Fibroblast of pulmonary artery (primary cell): ENCODE results near the gene NKAIN4.

ENCODE experiments used
- DNase-seq: peaks from one replicate; pipeline ENCODE4 v3.0.0-alpha.2; 2010; ENCODE audit warnings: low read depth
- H3K4me3 ChIP-seq: replicated peaks from 2 replicates; pipeline ENCODE4 v1.5.1; 2011; ENCODE audit warnings: low read depth, mild to moderate bottlenecking, control low read depth, low read length, moderate library complexity
- CTCF ChIP-seq: IDR thresholded peaks from 2 replicates; pipeline ENCODE4 v1.5.1; 2011; ENCODE audit warnings: mild to moderate bottlenecking, control low read depth, low read length, inconsistent platforms; ENCODE audit errors: missing control alignments

The NKAIN4 gene

DNA sequence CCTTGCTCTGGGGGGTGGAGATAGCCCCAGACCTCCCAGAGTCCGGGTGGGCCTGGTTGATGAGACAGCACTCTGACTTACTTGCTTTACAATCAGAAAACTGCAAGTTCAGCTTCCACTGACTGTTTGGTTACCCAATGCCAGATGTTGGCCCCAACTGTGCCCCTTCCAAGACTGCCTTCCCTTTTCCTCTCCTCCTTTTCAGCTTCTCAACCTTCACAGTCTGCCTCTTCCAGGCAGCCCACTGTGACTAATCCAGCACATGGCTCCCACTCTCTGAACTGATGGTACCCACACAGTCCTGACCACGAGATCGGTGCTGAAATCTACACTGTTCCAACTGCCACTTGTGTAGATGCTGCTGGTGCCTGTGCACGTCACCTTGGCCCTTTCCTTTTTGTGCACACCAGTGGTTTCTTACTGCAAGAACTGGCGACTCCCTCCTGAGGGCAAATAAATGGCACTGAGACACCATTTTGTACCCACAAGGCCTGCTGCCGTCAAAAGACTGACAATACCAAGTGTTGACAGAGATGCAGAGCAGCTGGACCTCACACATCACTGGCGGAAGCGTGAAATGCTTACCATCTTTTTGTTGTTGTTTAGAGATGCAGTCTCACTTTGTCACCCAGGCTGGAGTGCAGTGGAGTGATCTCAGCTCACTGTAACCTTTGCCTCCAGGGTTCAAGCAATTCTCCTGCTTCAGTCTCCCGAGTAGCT, 16.5 kb upstream of the NKAIN4 start:
- no peak for TF ChIP-seq CTCF
- DNase-seq, result no peak
- H3K4me3 ChIP-seq, result no peak overlapping the region

DNA sequence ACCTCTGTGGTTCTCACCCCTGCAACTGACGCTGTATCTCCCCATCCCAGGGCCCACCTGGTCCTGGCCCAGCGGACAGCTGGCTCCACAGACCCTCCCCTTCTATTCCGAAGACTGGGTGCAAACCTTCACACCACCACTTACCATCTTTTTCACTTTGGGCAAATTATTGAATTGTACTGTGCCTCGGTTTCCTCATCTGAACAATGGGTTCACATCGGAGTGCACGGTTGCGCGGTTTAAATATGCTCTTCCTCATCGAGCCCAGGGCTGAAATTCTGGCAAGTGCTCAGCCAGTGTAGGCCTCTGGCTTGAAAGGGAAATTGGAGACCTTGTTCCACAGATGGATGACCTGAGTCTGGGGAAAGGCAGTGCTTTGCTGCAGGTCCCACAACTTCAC, 15.5 kb upstream of the NKAIN4 start:
- no peak overlapping the region for H3K4me3 ChIP-seq

DNA sequence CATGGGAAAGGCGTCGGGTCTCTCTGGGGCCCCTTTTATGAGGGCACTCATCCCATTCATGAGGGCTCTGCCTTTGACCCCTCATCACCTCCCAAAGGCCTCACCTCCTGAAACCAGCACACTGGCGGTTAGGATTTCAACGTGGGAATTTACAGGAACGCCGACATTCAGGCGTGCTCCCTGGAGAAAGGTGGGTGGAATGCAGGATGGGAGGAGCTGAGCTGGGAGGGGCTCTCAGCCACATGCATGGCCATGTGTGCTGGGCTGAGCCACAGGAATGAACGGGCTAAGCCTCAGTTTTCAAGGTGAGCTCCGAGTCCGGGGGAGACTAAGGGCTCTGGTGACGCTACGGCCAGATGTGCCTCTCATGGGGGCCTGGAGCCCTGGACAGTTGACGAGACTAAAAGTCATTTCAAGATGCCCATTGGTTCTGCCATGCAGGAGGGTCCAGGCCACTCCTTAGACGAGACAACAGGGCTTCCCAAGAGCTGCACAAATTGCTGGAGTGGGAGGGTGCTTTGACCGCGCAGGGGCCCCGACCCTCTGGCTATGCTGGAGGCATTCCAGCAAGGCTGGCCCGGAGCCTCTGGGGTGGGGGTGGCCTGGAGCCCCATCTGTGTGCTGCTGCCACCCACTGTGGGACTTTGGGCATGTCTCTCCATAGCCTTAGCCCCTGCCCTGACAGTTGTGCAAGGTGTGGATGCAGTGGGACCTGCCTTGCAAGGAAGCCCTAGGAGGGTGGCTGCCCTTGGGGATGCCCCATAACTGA, 14.6 kb upstream of the NKAIN4 start:
- H3K4me3 ChIP-seq, result no peak overlapping the region
- no peak for DNase-seq
- no peak for TF ChIP-seq CTCF

More for the DNA sequence above, 15.5 kb upstream of the NKAIN4 start:
- TF ChIP-seq CTCF, result no peak
- DNase-seq, result no peak

DNA sequence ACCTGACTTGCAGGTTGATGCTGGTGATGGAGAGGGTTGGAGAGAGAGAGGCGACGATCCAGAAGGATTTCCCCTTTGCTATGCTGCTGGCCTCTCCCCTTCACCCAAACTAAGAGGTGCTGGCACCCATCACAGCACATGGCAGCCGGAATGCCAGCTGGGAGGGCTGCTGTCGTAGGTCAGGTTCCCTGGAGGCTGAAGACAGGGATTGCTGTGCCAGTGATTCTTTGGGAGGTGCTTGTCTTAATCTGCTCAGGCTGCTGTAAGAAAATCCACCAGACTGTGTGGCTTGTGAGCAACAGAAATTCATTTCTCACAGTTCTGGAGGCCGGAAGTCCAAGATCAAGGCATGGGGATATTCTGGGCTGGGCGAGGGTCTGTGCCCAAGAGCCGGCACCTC, 14.0 kb upstream of the NKAIN4 start:
- H3K4me3 ChIP-seq, result no peak overlapping the region
- no peak for TF ChIP-seq CTCF
- DNase-seq, result no peak

DNA sequence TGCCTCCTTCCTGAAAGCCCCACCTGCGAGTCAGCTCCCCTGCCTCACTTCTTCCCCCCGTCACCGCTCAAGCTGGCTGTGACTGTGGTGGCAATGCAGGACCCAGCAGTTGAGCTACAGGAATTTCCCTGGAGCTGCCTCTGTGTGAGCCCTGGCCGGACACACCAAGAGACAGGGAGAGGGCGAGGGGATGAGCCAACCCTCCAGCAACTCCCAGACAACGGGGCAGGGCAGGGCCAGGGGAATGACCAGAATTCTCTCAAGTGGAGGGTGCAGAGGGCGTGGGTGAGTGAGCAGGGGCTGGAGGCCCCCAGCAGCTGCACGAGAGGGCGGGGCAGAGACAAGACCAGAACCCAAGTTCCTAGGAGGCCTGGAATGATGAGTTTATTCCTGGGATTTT, 13.4 kb upstream of the NKAIN4 start:
- no peak for DNase-seq
- TF ChIP-seq CTCF, result no peak
- H3K4me3 ChIP-seq, result no peak overlapping the region

DNA sequence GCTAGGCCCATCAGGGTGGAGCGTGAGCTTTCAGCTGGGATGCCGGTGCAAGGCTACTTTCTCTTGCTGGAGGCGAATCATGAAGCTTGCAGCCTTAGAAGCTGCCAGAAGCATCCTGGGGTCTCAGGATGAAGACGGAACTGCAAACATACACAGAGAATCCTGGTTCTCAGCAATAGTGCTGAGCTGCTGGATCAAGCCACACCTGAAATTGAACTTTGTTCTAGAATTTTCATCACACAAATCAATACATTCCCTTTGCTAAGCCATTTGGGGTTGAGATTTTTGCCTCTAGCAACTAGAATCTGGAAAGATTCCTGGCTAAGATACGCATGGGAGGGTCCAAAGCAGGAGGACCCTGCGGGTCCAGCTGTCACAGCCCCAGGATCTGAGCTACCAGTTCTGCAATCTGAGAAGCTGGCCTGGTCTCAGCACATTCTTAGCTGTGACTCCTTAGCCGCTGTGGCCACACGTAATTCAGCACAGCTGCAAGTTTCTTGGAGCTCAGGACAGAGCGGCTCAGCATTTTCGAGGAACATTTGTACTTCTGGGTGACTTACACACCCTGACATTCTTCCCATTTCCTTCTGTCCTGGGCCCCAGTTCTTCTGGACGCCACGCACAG, 11.7 kb upstream of the NKAIN4 start:
- no peak for DNase-seq
- H3K4me3 ChIP-seq, result no peak overlapping the region
- no peak for TF ChIP-seq CTCF
